HL-60 (cell line): ENCODE results near the gene CTRB1.
"Not testable (repeated sequence)": the region's sequence is repeated elsewhere in the genome, so short reads cannot be mapped to it uniquely, and the experiment has no call there.

ENCODE experiments used
- DNase-seq, 2 experiments: peaks; one replicate each; pipeline ENCODE4 v3.0.0-alpha.2; 2010 to 2020; ENCODE audit warnings: low read depth in 1 of 2, low spot score in 1 of 2
- H3K27ac ChIP-seq: fragments of 250-450 bp; sonication (Bioruptor Pico); replicated peaks from 2 replicates; pipeline ENCODE4 v1.5.1; 2020; ENCODE audit warnings: mild to moderate bottlenecking, moderate library complexity
- H3K27me3 ChIP-seq: fragments of 250-450 bp; sonication (Bioruptor Pico); 2 replicates; pipeline ENCODE4 v1.5.1; 2021; ENCODE audit warnings: mild to moderate bottlenecking, moderate library complexity; ENCODE audit not compliant: insufficient read depth, poor library complexity, severe bottlenecking
- H3K4me3 ChIP-seq: replicated peaks from 2 replicates; pipeline ENCODE4 v1.5.1; 2011; ENCODE audit warnings: mild to moderate bottlenecking, control low read depth, low read length; ENCODE audit not compliant: insufficient read depth
- GABPA ChIP-seq: IDR thresholded peaks from 2 replicates; pipeline ENCODE4 v1.6.1; 2012; ENCODE audit warnings: low read depth
- POLR2AphosphoS5 ChIP-seq: IDR thresholded peaks from 2 replicates; pipeline ENCODE4 v1.6.1; 2012; ENCODE audit warnings: low read depth
- SPI1 ChIP-seq: IDR thresholded peaks from 2 replicates; pipeline ENCODE4 v1.6.1; 2012; ENCODE audit warnings: low read depth, mild to moderate bottlenecking, borderline replicate concordance
- TF ChIP-seq, protein P1 (sequence below): IDR thresholded peaks from one replicate; pipeline ENCODE4 v1.5.1; 2011; ENCODE audit warnings: low read length, control low read depth, inconsistent platforms; ENCODE audit not compliant: insufficient read depth
- TF ChIP-seq, protein P2 (sequence below): IDR thresholded peaks from 2 replicates; pipeline ENCODE4 v1.6.1; 2012; ENCODE audit warnings: low read depth; ENCODE audit not compliant: insufficient replicate concordance

The CTRB1 gene

DNA sequence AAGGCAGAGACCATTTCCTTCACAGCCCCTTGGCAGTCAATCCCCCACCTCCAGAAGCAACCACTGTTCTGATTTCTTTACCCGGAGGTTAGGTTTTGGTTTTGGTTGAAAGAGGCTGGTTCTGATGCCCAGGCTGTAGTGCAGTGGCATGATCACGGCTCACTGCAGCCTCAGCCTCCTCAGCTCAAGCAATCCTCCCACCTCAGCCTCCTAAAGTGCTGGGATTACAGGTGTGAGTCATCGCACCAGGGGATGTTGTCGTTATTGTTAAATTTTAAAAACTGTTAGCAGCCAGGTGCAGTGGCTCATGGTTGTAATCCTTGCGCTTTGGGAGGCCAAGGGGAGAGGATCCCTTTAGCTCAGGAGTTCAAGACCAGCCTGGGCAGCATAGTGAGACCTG is 8.8 kb upstream of the CTRB1 start:
- no peak for TF ChIP-seq GABPA
- TF ChIP-seq, protein P1, sequence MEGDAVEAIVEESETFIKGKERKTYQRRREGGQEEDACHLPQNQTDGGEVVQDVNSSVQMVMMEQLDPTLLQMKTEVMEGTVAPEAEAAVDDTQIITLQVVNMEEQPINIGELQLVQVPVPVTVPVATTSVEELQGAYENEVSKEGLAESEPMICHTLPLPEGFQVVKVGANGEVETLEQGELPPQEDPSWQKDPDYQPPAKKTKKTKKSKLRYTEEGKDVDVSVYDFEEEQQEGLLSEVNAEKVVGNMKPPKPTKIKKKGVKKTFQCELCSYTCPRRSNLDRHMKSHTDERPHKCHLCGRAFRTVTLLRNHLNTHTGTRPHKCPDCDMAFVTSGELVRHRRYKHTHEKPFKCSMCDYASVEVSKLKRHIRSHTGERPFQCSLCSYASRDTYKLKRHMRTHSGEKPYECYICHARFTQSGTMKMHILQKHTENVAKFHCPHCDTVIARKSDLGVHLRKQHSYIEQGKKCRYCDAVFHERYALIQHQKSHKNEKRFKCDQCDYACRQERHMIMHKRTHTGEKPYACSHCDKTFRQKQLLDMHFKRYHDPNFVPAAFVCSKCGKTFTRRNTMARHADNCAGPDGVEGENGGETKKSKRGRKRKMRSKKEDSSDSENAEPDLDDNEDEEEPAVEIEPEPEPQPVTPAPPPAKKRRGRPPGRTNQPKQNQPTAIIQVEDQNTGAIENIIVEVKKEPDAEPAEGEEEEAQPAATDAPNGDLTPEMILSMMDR, result no peak
- TF ChIP-seq POLR2AphosphoS5, result no peak
- no peaks in the 10 kb centered on the region for H3K27me3 ChIP-seq
- no peak overlapping the region for H3K4me3 ChIP-seq
- H3K27ac ChIP-seq, result no peak overlapping the region
- no peak for DNase-seq

DNA sequence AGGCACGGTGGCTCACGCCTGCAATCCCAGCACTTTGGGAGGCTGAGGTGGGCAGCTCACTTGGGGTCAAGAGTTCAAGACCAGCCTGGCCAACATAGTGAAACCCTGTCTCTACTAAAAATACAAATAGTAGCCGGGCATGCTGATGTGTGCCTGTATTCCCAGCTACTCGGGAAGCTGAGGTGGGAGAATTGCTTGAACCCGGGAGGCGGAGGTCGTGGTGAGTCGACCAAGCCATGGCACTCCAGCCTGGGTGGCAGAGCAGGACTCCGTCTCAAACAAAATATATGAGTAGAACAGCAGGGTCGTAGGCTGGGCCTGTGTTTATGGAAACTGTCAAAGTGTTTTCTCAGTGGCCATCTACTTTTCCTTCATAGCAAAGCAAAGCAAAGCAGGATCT is 7.5 kb upstream of the CTRB1 start:
- not testable (repeated sequence) for H3K27me3 ChIP-seq, H3K27ac ChIP-seq, DNase-seq, H3K4me3 ChIP-seq

DNA sequence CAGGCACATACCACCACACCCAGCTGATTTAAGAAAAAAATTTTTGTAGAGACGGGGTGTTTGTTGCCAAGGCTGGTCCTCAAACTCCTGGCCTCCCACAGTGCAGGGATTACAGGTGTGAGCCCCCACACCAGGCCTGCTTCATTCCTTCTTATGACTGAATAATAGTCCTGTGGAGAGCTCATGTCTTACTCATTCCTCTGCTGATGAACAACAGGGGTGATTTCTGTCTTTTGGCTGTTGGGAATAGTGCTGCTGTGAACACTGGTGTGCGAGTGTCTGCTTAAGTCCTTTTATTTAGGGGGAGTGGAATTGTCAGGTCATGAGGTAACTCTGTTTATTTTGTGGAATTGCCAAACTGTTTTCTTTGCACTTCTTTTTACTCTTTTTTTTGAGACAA is 2.7 kb upstream of the CTRB1 start:
- peaks cover 2% of the 10 kb centered on the region for H3K27me3 ChIP-seq
- TF ChIP-seq SPI1, result no peak
- TF ChIP-seq GABPA, result no peak
- TF ChIP-seq, protein P2, sequence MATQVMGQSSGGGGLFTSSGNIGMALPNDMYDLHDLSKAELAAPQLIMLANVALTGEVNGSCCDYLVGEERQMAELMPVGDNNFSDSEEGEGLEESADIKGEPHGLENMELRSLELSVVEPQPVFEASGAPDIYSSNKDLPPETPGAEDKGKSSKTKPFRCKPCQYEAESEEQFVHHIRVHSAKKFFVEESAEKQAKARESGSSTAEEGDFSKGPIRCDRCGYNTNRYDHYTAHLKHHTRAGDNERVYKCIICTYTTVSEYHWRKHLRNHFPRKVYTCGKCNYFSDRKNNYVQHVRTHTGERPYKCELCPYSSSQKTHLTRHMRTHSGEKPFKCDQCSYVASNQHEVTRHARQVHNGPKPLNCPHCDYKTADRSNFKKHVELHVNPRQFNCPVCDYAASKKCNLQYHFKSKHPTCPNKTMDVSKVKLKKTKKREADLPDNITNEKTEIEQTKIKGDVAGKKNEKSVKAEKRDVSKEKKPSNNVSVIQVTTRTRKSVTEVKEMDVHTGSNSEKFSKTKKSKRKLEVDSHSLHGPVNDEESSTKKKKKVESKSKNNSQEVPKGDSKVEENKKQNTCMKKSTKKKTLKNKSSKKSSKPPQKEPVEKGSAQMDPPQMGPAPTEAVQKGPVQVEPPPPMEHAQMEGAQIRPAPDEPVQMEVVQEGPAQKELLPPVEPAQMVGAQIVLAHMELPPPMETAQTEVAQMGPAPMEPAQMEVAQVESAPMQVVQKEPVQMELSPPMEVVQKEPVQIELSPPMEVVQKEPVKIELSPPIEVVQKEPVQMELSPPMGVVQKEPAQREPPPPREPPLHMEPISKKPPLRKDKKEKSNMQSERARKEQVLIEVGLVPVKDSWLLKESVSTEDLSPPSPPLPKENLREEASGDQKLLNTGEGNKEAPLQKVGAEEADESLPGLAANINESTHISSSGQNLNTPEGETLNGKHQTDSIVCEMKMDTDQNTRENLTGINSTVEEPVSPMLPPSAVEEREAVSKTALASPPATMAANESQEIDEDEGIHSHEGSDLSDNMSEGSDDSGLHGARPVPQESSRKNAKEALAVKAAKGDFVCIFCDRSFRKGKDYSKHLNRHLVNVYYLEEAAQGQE, result no peak
- TF ChIP-seq POLR2AphosphoS5, result no peak
- TF ChIP-seq, protein P1, result no peak
- no peak overlapping the region for H3K4me3 ChIP-seq
- H3K27ac ChIP-seq, result no peak overlapping the region
- no peak for DNase-seq

DNA sequence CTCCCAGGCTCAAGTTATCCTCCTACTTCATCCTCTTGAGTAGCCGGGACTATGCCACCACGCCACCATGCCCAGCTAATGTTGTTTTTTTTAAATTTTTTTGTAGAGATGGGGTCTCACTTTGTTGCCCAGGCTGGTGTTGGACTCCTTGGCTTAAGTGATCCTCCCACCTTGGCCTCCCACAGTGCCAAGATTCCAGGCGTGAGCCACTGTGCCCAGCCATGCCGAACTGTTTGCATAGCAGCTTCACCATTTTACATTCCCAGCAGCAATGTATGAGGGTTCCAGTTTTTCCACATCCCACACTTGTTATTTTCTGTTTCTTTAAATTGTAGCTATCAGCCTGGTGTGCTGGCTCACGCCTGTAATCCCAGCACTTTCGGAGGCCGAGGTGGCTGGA is 2.2 kb upstream of the CTRB1 start:
- TF ChIP-seq, protein P2, result no peak
- TF ChIP-seq, protein P1, result no peak
- TF ChIP-seq GABPA (no peak), POLR2AphosphoS5 (no peak), SPI1 (no peak)
- DNase-seq, result no peak
- H3K27ac ChIP-seq, result no peak overlapping the region
- H3K27me3 ChIP-seq, result peaks cover 2% of the 10 kb centered on the region
- H3K4me3 ChIP-seq, result no peak overlapping the region
